Nephron (organoid): ENCODE results near the gene HEATR5B.
A peak's percentile ranks its signal among the peaks of the same experiment; 100 is the strongest.

Experiments used
- H3K27ac Mint-ChIP-seq, 3 experiments: 2 replicates each; pipeline ENCODE4 v1.8.0; 2020; ENCODE audit warnings: mixed read lengths in 3 of 3, mild to moderate bottlenecking in 2 of 3, moderate library complexity in 1 of 3
- H3K27me3 Mint-ChIP-seq: 2 replicates; pipeline ENCODE4 v1.8.0; 2021; ENCODE audit warnings: low read depth, mild to moderate bottlenecking, moderate library complexity, mixed read lengths
- H3K36me3 Mint-ChIP-seq: 2 replicates; pipeline ENCODE4 v1.8.0; 2020; ENCODE audit warnings: low read depth, mixed read lengths
- H3K4me1 Mint-ChIP-seq: 2 replicates; pipeline ENCODE4 v1.8.0; 2020; ENCODE audit warnings: mixed read lengths
- H3K4me3 Mint-ChIP-seq, 3 experiments: 2 replicates each; pipeline ENCODE4 v1.8.0; 2020; ENCODE audit warnings: mild to moderate bottlenecking in 3 of 3, mixed read lengths in 3 of 3, moderate library complexity in 2 of 3
- H3K9me3 Mint-ChIP-seq: 2 replicates; pipeline ENCODE4 v1.8.0; 2020; ENCODE audit warnings: mixed read lengths
- TF ChIP-seq, protein P1 (sequence below), 3 experiments: fragments of 200-600 bp; sonication (generic); IDR thresholded peaks; one replicate each; pipeline ENCODE4 v1.5.0; 2021; ENCODE audit warnings: antibody characterized with exemption in 3 of 3; ENCODE audit not compliant: unreplicated experiment in 3 of 3

The HEATR5B gene

DNA sequence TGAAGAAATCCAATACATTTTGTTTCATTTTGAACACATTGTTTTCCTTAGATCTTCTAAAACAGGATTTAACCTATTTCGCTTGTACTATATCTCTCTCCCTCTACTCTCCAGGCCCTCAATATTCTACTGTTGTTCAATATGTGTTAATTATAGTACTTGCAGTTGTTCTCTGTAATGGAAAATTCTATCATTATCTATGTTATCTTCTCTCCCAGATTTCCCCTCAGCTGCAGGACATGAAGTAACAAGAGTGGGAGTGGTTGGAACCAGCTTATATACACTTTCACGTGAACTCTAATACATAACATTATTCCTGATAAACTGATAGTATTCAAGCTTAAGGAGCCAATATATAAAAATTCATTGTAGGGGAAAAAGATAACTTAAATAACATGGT lies 110.9 kb downstream of the HEATR5B start:
- H3K9me3 Mint-ChIP-seq: no peaks in the 10 kb centered on the region
- no peak overlapping the region for H3K4me3 Mint-ChIP-seq
- peaks cover 6% of the 10 kb centered on the region for H3K4me1 Mint-ChIP-seq
- TF ChIP-seq, protein P1, sequence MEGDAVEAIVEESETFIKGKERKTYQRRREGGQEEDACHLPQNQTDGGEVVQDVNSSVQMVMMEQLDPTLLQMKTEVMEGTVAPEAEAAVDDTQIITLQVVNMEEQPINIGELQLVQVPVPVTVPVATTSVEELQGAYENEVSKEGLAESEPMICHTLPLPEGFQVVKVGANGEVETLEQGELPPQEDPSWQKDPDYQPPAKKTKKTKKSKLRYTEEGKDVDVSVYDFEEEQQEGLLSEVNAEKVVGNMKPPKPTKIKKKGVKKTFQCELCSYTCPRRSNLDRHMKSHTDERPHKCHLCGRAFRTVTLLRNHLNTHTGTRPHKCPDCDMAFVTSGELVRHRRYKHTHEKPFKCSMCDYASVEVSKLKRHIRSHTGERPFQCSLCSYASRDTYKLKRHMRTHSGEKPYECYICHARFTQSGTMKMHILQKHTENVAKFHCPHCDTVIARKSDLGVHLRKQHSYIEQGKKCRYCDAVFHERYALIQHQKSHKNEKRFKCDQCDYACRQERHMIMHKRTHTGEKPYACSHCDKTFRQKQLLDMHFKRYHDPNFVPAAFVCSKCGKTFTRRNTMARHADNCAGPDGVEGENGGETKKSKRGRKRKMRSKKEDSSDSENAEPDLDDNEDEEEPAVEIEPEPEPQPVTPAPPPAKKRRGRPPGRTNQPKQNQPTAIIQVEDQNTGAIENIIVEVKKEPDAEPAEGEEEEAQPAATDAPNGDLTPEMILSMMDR (IDR thresholded peaks at IDR 0.05; ENCODE audit: unreplicated experiment in 3 of 3): no peak
- no peak overlapping the region for H3K27ac Mint-ChIP-seq
- H3K27me3 Mint-ChIP-seq: peaks cover 10% of the 10 kb centered on the region
- peaks cover 5% of the 10 kb centered on the region for H3K36me3 Mint-ChIP-seq

DNA sequence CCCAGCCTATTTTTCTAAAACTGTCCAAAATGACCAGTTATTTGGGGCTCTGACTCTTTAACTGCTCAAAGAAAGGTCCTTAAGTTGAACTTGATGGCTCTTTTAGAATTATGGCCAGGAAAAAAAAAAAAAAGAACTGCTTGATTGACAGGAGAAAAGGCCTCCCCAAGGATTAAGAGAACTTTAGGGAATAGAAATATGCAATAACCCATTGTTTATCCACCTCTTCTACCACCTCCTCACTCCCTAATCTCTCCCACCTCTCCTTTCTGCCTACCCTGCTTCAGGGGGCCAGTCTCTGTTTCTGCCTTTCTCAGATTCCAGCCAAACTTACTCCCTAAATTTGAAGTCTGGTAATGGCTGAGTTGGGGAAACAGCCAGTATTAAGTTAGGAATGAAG lies 112.2 kb downstream of the HEATR5B start:
- H3K4me3 Mint-ChIP-seq: no peak overlapping the region
- peaks cover 10% of the 10 kb centered on the region for H3K4me1 Mint-ChIP-seq
- no peak overlapping the region for H3K27ac Mint-ChIP-seq
- no peaks in the 10 kb centered on the region for H3K36me3 Mint-ChIP-seq
- no peaks in the 10 kb centered on the region for H3K9me3 Mint-ChIP-seq
- peaks cover 10% of the 10 kb centered on the region for H3K27me3 Mint-ChIP-seq
- TF ChIP-seq, protein P1 (IDR thresholded peaks at IDR 0.05; ENCODE audit: unreplicated experiment in 3 of 3): no peak

DNA sequence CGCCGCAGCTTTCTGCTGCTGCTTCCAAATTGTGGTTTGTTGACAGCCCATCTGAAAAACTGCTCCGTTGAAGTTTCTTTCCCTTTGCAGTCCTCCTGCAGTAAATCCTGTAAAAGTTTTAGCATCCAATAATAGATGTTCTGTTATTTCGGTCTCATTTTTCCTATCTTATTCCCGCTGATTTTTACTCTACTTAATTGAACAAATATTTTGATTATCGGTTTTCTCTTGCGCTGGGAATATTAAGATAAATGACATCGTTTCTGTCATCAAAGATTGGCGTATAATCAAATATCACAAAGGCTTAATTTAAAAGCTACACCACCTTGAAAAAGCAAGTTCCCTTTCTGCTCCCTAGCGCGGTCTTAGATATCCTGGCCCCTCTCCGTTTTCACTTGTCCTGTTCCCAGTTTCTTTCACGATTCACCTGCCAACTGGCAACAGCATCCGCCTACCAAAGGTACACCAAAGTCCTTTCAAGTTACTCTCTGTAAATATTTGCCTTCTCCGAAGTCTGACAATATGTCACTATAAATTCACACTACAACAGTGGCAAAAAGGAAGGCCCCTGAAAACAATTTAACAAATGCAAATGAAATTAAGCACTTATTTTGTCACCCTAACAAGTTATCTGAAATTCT lies 116.8 kb downstream of the HEATR5B start:
- Mint-ChIP-seq H3K4me3 (peak overlapping the region; percentile 93 to 98 (median 97)), H3K27ac (peak overlapping the region; percentile 53 to 91 (median 86)), H3K4me1 (peaks cover 27% of the 10 kb centered on the region), H3K36me3 (no peaks in the 10 kb centered on the region), H3K9me3 (no peaks in the 10 kb centered on the region), H3K27me3 (peaks cover 10% of the 10 kb centered on the region)
- TF ChIP-seq, protein P1 (IDR thresholded peaks at IDR 0.05; ENCODE audit: unreplicated experiment in 3 of 3): no peak

DNA sequence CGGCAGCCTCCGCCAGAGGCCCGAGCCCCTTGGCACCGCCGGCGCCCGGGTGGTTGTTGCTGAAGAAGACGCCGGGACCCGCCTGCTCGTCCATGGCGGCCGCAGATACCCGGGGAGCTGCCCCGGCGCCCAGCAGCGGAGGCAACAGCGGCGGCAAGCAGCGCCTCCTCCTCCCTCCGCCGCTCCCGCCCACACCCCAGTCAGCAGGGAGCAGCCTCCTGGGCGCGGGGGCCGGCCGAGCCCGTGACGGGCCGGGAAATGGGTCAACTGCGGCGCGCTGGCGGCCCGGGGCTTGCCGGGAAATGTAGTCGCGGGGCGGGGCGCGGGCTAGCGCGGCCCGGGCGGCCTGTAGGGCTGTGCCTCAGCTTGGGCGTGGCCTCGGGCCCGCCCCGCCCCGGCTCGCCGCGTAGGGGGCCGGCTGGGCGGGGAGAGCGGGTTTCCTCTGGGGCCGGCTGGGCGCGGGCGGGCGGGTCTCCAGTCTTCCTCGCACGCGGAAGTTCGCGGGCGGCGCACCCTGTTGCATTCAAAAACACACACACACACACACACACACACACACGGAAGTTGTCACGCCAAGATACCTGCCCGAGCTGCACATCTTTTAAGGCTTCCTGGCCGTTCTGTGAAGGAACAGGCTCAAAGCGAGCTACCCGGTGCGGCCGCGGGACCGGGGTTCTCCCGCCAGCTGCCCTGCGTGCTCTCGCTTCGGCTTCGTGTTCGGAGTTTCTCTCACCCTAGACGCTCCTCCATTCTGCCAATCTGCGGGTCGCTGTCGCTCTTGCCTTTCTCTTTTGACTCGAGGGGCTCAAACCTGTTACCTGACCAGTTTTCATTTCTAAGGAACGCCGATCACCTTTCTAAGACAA lies 117.6 kb downstream of the HEATR5B start, which contains the start of gene STRN:
TSS of gene STRN (minus strand) at position 167 of the 866 bp plus-strand sequence. CDS start at position 94, 73 bp downstream.
- TF ChIP-seq, protein P1 (IDR thresholded peaks at IDR 0.05; ENCODE audit: unreplicated experiment in 3 of 3): no peak
- H3K27ac Mint-ChIP-seq: peak within 1 kb of the TSS; percentile 63 to 92 (median 91)
- H3K4me3 Mint-ChIP-seq: peak within 1 kb of the TSS; percentile 93 to 98 (median 97)

DNA sequence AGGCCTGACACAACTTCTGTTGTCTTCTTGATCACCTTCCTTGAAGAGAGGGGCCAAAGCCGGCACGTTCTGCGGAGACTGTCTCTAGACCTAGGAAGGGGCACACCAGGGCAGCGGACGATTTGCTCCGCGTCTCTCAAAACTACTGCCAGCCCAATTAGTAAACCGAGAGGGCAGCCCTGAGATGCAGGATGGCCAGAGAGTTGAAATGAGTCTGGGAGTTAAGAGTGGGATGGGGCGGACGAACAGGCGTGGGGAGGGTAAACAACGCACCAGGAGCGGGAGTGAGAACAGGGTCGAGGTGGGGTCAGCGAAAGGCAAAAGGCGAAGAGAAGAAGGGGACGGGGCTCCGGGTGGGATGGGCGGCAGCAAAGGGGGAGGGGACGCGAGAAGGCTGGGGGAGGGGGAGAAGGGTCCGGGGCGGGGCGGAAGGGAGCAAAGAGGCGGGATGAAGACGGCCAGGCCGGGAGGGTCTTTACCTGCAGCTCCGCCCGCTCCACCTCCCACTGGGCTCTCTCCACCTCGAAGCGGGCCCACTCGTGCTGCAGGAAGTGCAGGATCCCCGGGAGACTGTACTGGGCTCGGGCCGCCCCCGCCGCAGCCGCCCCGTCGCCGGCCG lies 118.3 kb downstream of the HEATR5B start:
- peak overlapping the region; percentile 63 to 92 (median 82) for H3K27ac Mint-ChIP-seq

More for the DNA sequence above, 117.6 kb downstream of the HEATR5B start, which contains the start of gene STRN:
- Mint-ChIP-seq H3K36me3 (no peaks in the 10 kb centered on the region), H3K27me3 (peaks cover 4% of the 10 kb centered on the region), H3K4me1 (peaks cover 27% of the 10 kb centered on the region), H3K9me3 (no peaks in the 10 kb centered on the region)

More for the DNA sequence above, 118.3 kb downstream of the HEATR5B start:
- H3K4me3 Mint-ChIP-seq: peak overlapping the region; percentile 92 to 98 (median 97)
- H3K4me1 Mint-ChIP-seq: peaks cover 27% of the 10 kb centered on the region
- peaks cover 4% of the 10 kb centered on the region for H3K27me3 Mint-ChIP-seq
- no peaks in the 10 kb centered on the region for H3K36me3 Mint-ChIP-seq
- TF ChIP-seq, protein P1 (IDR thresholded peaks at IDR 0.05; ENCODE audit: unreplicated experiment in 3 of 3): no peak
- H3K9me3 Mint-ChIP-seq: no peaks in the 10 kb centered on the region
